GM23338 (cell line): Measurements from ENCODE around the gene PCK2.

Experiments
- CREB1 ChIP-seq: fragments of 250-450 bp; sonication (Bioruptor Pico); IDR thresholded peaks from 2 replicates; pipeline ENCODE4 v1.5.0; 2020; ENCODE audit warnings: low read depth, mild to moderate bottlenecking, moderate library complexity
- CTCF ChIP-seq, 2 experiments: fragments of 200-600 bp in 1 of 2; sonication (generic) in 1 of 2; conservative IDR thresholded peaks; 2 replicates each; pipeline versions ENCODE4 v1.5.1 to v1.6.1; 2016 to 2017; ENCODE audit warnings: antibody characterized with exemption in 2 of 2, low read depth in 2 of 2, mild to moderate bottlenecking in 2 of 2, moderate library complexity in 1 of 2
- EZH2 ChIP-seq: fragments of 200-600 bp; sonication (generic); IDR thresholded peaks from one replicate; pipeline ENCODE4 v1.8.0; 2017; ENCODE audit warnings: antibody characterized with exemption, mild to moderate bottlenecking, low read depth; ENCODE audit not compliant: unreplicated experiment
- EZH2phosphoT487 ChIP-seq: fragments of 200-600 bp; sonication (generic); IDR thresholded peaks from one replicate; pipeline ENCODE4 v1.8.1; 2018; ENCODE audit warnings: antibody characterized with exemption; ENCODE audit not compliant: unreplicated experiment
- JUNB ChIP-seq: IDR thresholded peaks from one replicate; pipeline ENCODE4 v1.6.1; 2016; ENCODE audit warnings: antibody characterized with exemption; ENCODE audit not compliant: unreplicated experiment
- NANOG ChIP-seq: IDR thresholded peaks from 2 replicates; pipeline ENCODE4 v1.6.1; 2016; ENCODE audit warnings: antibody characterized with exemption, borderline replicate concordance
- POLR2AphosphoS5 ChIP-seq: IDR thresholded peaks from 2 replicates; pipeline ENCODE4 v1.6.1; 2016; ENCODE audit warnings: antibody characterized with exemption, low read depth
- STAT1 ChIP-seq: IDR thresholded peaks from one replicate; pipeline ENCODE4 v1.6.1; 2016; ENCODE audit warnings: antibody characterized with exemption; ENCODE audit not compliant: unreplicated experiment
- ZNF114 ChIP-seq: fragments of 250-450 bp; sonication (Bioruptor Pico); IDR thresholded peaks from 2 replicates; pipeline ENCODE4 v1.5.0; 2020; ENCODE audit warnings: mild to moderate bottlenecking, moderate library complexity
- ZNF331 ChIP-seq: fragments of 250-450 bp; sonication (Bioruptor Pico); IDR thresholded peaks from 2 replicates; pipeline ENCODE4 v1.5.0; 2020; ENCODE audit warnings: low read depth, mild to moderate bottlenecking, moderate library complexity
- TF ChIP-seq, protein P1 (sequence below): IDR thresholded peaks from one replicate; pipeline ENCODE4 v1.6.1; 2018; ENCODE audit warnings: antibody characterized with exemption; ENCODE audit not compliant: unreplicated experiment
- TF ChIP-seq, protein P2 (sequence below): IDR thresholded peaks from 2 replicates; pipeline ENCODE4 v1.6.1; 2016; ENCODE audit warnings: antibody characterized with exemption
- TF ChIP-seq, protein P3 (sequence below): fragments of 250-450 bp; sonication (Bioruptor Pico); IDR thresholded peaks from 2 replicates; pipeline ENCODE4 v1.5.0; 2020; ENCODE audit warnings: mild to moderate bottlenecking, moderate library complexity

- TF ChIP-seq, protein P1, sequence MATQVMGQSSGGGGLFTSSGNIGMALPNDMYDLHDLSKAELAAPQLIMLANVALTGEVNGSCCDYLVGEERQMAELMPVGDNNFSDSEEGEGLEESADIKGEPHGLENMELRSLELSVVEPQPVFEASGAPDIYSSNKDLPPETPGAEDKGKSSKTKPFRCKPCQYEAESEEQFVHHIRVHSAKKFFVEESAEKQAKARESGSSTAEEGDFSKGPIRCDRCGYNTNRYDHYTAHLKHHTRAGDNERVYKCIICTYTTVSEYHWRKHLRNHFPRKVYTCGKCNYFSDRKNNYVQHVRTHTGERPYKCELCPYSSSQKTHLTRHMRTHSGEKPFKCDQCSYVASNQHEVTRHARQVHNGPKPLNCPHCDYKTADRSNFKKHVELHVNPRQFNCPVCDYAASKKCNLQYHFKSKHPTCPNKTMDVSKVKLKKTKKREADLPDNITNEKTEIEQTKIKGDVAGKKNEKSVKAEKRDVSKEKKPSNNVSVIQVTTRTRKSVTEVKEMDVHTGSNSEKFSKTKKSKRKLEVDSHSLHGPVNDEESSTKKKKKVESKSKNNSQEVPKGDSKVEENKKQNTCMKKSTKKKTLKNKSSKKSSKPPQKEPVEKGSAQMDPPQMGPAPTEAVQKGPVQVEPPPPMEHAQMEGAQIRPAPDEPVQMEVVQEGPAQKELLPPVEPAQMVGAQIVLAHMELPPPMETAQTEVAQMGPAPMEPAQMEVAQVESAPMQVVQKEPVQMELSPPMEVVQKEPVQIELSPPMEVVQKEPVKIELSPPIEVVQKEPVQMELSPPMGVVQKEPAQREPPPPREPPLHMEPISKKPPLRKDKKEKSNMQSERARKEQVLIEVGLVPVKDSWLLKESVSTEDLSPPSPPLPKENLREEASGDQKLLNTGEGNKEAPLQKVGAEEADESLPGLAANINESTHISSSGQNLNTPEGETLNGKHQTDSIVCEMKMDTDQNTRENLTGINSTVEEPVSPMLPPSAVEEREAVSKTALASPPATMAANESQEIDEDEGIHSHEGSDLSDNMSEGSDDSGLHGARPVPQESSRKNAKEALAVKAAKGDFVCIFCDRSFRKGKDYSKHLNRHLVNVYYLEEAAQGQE = no peak
- TF ChIP-seq CTCF (conservative IDR thresholded peaks at IDR 0.05; ENCODE audit: low read depth in 2 of 2) = no peak
- TF ChIP-seq EZH2 = no peak
- peak; percentile 60 for TF ChIP-seq POLR2AphosphoS5
- no peak for TF ChIP-seq EZH2phosphoT487
- TF ChIP-seq JUNB = no peak
- TF ChIP-seq CREB1 = no peak
- TF ChIP-seq, protein P2, sequence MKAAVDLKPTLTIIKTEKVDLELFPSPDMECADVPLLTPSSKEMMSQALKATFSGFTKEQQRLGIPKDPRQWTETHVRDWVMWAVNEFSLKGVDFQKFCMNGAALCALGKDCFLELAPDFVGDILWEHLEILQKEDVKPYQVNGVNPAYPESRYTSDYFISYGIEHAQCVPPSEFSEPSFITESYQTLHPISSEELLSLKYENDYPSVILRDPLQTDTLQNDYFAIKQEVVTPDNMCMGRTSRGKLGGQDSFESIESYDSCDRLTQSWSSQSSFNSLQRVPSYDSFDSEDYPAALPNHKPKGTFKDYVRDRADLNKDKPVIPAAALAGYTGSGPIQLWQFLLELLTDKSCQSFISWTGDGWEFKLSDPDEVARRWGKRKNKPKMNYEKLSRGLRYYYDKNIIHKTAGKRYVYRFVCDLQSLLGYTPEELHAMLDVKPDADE = peak; percentile 53; the same call in 1 of the 2 replicates
- TF ChIP-seq ZNF114 (CRISPR knock-in tag) = no peak
- TF ChIP-seq NANOG = no peak
- TF ChIP-seq ZNF331 (CRISPR knock-in tag) = no peak
- no peak for TF ChIP-seq STAT1
- TF ChIP-seq, protein P3, sequence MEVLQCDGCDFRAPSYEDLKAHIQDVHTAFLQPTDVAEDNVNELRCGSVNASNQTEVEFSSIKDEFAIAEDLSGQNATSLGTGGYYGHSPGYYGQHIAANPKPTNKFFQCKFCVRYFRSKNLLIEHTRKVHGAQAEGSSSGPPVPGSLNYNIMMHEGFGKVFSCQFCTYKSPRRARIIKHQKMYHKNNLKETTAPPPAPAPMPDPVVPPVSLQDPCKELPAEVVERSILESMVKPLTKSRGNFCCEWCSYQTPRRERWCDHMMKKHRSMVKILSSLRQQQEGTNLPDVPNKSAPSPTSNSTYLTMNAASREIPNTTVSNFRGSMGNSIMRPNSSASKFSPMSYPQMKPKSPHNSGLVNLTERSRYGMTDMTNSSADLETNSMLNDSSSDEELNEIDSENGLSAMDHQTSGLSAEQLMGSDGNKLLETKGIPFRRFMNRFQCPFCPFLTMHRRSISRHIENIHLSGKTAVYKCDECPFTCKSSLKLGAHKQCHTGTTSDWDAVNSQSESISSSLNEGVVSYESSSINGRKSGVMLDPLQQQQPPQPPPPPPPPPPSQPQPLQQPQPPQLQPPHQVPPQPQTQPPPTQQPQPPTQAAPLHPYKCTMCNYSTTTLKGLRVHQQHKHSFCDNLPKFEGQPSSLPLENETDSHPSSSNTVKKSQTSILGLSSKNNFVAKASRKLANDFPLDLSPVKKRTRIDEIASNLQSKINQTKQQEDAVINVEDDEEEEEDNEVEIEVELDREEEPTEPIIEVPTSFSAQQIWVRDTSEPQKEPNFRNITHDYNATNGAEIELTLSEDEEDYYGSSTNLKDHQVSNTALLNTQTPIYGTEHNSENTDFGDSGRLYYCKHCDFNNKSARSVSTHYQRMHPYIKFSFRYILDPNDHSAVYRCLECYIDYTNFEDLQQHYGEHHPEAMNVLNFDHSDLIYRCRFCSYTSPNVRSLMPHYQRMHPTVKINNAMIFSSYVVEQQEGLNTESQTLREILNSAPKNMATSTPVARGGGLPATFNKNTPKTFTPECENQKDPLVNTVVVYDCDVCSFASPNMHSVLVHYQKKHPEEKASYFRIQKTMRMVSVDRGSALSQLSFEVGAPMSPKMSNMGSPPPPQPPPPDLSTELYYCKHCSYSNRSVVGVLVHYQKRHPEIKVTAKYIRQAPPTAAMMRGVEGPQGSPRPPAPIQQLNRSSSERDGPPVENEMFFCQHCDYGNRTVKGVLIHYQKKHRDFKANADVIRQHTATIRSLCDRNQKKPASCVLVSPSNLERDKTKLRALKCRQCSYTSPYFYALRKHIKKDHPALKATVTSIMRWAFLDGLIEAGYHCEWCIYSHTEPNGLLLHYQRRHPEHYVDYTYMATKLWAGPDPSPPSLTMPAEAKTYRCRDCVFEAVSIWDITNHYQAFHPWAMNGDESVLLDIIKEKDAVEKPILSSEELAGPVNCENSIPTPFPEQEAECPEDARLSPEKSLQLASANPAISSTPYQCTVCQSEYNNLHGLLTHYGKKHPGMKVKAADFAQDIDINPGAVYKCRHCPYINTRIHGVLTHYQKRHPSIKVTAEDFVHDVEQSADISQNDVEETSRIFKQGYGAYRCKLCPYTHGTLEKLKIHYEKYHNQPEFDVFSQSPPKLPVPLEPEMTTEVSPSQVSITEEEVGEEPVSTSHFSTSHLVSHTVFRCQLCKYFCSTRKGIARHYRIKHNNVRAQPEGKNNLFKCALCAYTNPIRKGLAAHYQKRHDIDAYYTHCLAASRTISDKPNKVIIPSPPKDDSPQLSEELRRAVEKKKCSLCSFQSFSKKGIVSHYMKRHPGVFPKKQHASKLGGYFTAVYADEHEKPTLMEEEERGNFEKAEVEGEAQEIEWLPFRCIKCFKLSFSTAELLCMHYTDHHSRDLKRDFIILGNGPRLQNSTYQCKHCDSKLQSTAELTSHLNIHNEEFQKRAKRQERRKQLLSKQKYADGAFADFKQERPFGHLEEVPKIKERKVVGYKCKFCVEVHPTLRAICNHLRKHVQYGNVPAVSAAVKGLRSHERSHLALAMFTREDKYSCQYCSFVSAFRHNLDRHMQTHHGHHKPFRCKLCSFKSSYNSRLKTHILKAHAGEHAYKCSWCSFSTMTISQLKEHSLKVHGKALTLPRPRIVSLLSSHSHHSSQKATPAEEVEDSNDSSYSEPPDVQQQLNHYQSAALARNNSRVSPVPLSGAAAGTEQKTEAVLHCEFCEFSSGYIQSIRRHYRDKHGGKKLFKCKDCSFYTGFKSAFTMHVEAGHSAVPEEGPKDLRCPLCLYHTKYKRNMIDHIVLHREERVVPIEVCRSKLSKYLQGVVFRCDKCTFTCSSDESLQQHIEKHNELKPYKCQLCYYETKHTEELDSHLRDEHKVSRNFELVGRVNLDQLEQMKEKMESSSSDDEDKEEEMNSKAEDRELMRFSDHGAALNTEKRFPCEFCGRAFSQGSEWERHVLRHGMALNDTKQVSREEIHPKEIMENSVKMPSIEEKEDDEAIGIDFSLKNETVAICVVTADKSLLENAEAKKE (CRISPR knock-in tag) = no peak
These were observed 53.1 kb downstream of the PCK2 start, which contains the start of gene RNF31 for GRCh38 chr14:24146978-24147760.
